Osteoblast (primary cell): ENCODE results near the gene DYNC1H1. TPM values are rescaled to one million over a fixed set of nuclear protein-coding genes. Genes with fewer than 3 reads are reported as not detected.

Source experiments
- DNase-seq: peaks from one replicate; pipeline ENCODE4 v3.0.0; 2011; ENCODE audit warnings: low spot score, mixed read lengths; ENCODE audit not compliant: insufficient read length; ENCODE audit errors: missing footprints
- H2AFZ ChIP-seq: 2 replicates; pipeline ENCODE4 v1.6.0; 2011; ENCODE audit warnings: mild to moderate bottlenecking, low read length
- H3K27ac ChIP-seq: 2 replicates; pipeline ENCODE4 v1.5.1; 2011; ENCODE audit warnings: mild to moderate bottlenecking, low read depth, low read length, moderate library complexity
- H3K27me3 ChIP-seq: 2 replicates; pipeline ENCODE4 v1.6.0; 2012; ENCODE audit warnings: mild to moderate bottlenecking, control low read depth, inconsistent platforms, low read length, moderate library complexity; ENCODE audit not compliant: insufficient read depth
- H3K36me3 ChIP-seq: 2 replicates; pipeline ENCODE4 v1.5.1; 2011; ENCODE audit warnings: mild to moderate bottlenecking, low read length, control low read depth, moderate library complexity; ENCODE audit not compliant: insufficient read depth
- H3K4me1 ChIP-seq: 2 replicates; pipeline ENCODE4 v1.5.1; 2011; ENCODE audit warnings: mild to moderate bottlenecking, low read length, control low read depth, moderate library complexity; ENCODE audit not compliant: insufficient read depth
- H3K4me2 ChIP-seq: 2 replicates; pipeline ENCODE4 v1.6.0; 2011; ENCODE audit warnings: mild to moderate bottlenecking, low read length; ENCODE audit not compliant: insufficient read depth
- H3K4me3 ChIP-seq: fragments of 200-600 bp; sonication (generic); 3 replicates; pipeline ENCODE4 v1.5.1; 2012; ENCODE audit warnings: mild to moderate bottlenecking, low read length, inconsistent platforms; ENCODE audit not compliant: insufficient read depth
- H3K79me2 ChIP-seq: 2 replicates; pipeline ENCODE4 v1.6.0; 2012; ENCODE audit warnings: mild to moderate bottlenecking, low read length, control low read depth, inconsistent platforms; ENCODE audit not compliant: insufficient read depth
- H3K9me3 ChIP-seq: 2 replicates; pipeline ENCODE4 v1.5.1; 2011; ENCODE audit warnings: low read depth, low read length, control low read depth
- H4K20me1 ChIP-seq: 2 replicates; pipeline ENCODE4 v1.6.0; 2012; ENCODE audit warnings: mild to moderate bottlenecking, low read length, control low read depth; ENCODE audit not compliant: insufficient read depth
- total RNA-seq: library from RNA; depleted of rRNA; stranded (reverse); fragments of >200 nt; gene quantifications from 2 replicates; pipeline ENCODE4 v1.2.3, GENCODE V29; 2012
- TF ChIP-seq, protein P1 (sequence below): IDR thresholded peaks from 2 replicates; pipeline ENCODE4 v1.5.1; 2011; ENCODE audit warnings: mild to moderate bottlenecking, low read depth, low read length, moderate library complexity; ENCODE audit errors: extremely low read depth

The DYNC1H1 gene
- total RNA-seq, 1 donor: 340 TPM

DNA sequence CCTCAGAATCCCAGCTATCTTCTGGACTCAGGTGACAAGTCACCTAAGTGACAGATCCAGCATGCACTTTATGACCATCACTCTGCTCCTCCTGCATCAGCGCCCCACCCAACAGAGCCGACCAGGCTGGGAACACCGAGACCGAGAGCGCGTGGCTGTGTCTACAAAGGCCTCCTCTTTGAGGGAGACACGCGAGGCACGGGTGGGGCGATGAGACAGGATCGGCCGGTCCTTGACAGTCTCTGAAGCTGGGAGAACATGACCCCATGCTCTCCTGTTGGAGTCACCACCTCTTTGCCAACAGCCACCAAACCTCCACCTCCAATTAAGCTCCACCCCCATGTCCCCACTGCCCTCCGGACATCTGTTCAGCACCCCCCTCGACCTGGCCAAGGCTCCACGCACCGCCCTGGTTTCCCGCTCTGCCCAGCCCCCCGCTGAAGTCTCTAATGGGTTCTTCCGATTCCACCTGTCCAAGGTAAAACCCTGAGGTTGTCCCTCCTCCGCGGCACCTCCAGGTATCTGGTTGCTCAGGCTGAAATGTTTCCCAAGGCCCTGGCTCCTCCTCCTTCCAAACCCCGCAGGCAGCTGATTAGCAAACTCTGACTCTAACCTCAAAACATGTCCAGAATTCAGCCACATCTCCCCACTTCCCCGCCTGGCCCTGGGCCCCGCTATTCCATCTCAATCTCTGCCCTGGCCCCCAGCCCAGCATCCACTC lies 91.0 kb downstream of the DYNC1H1 start:
- TF ChIP-seq, protein P1, sequence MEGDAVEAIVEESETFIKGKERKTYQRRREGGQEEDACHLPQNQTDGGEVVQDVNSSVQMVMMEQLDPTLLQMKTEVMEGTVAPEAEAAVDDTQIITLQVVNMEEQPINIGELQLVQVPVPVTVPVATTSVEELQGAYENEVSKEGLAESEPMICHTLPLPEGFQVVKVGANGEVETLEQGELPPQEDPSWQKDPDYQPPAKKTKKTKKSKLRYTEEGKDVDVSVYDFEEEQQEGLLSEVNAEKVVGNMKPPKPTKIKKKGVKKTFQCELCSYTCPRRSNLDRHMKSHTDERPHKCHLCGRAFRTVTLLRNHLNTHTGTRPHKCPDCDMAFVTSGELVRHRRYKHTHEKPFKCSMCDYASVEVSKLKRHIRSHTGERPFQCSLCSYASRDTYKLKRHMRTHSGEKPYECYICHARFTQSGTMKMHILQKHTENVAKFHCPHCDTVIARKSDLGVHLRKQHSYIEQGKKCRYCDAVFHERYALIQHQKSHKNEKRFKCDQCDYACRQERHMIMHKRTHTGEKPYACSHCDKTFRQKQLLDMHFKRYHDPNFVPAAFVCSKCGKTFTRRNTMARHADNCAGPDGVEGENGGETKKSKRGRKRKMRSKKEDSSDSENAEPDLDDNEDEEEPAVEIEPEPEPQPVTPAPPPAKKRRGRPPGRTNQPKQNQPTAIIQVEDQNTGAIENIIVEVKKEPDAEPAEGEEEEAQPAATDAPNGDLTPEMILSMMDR: no peak
- peaks cover 5% of the 10 kb centered on the region for H4K20me1 ChIP-seq
- H3K27ac ChIP-seq: no peak overlapping the region
- H3K4me2 ChIP-seq: no peak overlapping the region
- H3K36me3 ChIP-seq: peaks cover 21% of the 10 kb centered on the region
- no peaks in the 10 kb centered on the region for H3K79me2 ChIP-seq
- peak; percentile 95 for DNase-seq
- no peaks in the 10 kb centered on the region for H3K9me3 ChIP-seq
- peaks cover 6% of the 10 kb centered on the region for H3K4me1 ChIP-seq
- no peaks in the 10 kb centered on the region for H3K27me3 ChIP-seq
- no peak overlapping the region for H3K4me3 ChIP-seq
- H2AFZ ChIP-seq: no peak overlapping the region

GRCh38 chr14:102056694-102057442 lies 92.5 kb downstream of the DYNC1H1 start:
- TF ChIP-seq, protein P1: no peak
- H3K4me3 ChIP-seq: no peak overlapping the region
- peaks cover 2% of the 10 kb centered on the region for H4K20me1 ChIP-seq
- H3K27me3 ChIP-seq: no peaks in the 10 kb centered on the region
- no peak overlapping the region for H2AFZ ChIP-seq
- DNase-seq: peak; percentile 42
- H3K27ac ChIP-seq: no peak overlapping the region
- H3K36me3 ChIP-seq: peaks cover 11% of the 10 kb centered on the region
- no peak overlapping the region for H3K4me2 ChIP-seq
- H3K9me3 ChIP-seq: no peaks in the 10 kb centered on the region
- H3K79me2 ChIP-seq: no peaks in the 10 kb centered on the region
- peaks cover 3% of the 10 kb centered on the region for H3K4me1 ChIP-seq

GRCh38 chr14:102057480-102058114 lies 93.2 kb downstream of the DYNC1H1 start:
- H3K4me3 ChIP-seq: no peak overlapping the region
- no peaks in the 10 kb centered on the region for H4K20me1 ChIP-seq
- H3K36me3 ChIP-seq: peaks cover 3% of the 10 kb centered on the region
- TF ChIP-seq, protein P1: no peak
- H3K4me1 ChIP-seq: peaks cover 3% of the 10 kb centered on the region
- no peak overlapping the region for H3K27ac ChIP-seq
- H2AFZ ChIP-seq: no peak overlapping the region
- no peaks in the 10 kb centered on the region for H3K79me2 ChIP-seq
- DNase-seq: peak; percentile 68
- no peak overlapping the region for H3K4me2 ChIP-seq
- H3K9me3 ChIP-seq: no peaks in the 10 kb centered on the region
- H3K27me3 ChIP-seq: no peaks in the 10 kb centered on the region

DNA sequence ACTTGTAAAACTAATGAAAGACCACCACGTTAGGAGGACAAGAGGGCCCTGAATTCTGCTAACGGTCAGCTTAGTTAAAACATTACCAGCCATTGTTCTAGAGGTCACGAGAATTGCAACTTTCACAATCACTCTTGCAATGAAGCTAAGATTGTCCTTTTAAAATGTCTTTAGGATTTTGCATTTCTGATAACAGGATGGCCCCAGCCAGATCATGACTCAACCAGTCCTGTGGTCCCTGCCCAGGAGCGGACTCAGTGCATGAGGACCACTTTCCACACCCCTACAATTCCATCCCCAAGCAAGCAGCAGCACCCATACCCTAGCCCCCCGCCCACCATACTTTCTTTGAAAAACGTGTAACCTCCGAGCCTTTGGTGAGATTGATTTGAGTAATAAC lies 93.8 kb downstream of the DYNC1H1 start:
- H3K27me3 ChIP-seq: no peaks in the 10 kb centered on the region
- TF ChIP-seq, protein P1: no peak
- no peaks in the 10 kb centered on the region for H3K36me3 ChIP-seq
- H3K4me1 ChIP-seq: peaks cover 3% of the 10 kb centered on the region
- peak; percentile 80 for DNase-seq
- no peaks in the 10 kb centered on the region for H3K9me3 ChIP-seq
- no peak overlapping the region for H3K27ac ChIP-seq
- H3K4me3 ChIP-seq: no peak overlapping the region
- no peaks in the 10 kb centered on the region for H3K79me2 ChIP-seq
- H2AFZ ChIP-seq: no peak overlapping the region
- H3K4me2 ChIP-seq: no peak overlapping the region
- no peaks in the 10 kb centered on the region for H4K20me1 ChIP-seq
